ENCODE results near the gene TRPM4. TPM values are rescaled to one million over a fixed set of nuclear protein-coding genes. Genes with fewer than 3 reads are reported as not detected.
"Not testable (repeated sequence)": the region's sequence is repeated elsewhere in the genome, so short reads cannot be mapped to it uniquely, and the experiment has no call there.

The TRPM4 gene
- total RNA-seq, 1 donor from 2014 or later: 63.4 TPM

- no peak for DNase-seq (ENCODE audit: low spot score in 2 of 2)
- H3K27ac ChIP-seq: no peak overlapping the region
- H3K27me3 ChIP-seq: no peaks in the 10 kb centered on the region
Observed at GRCh38 chr19:49205114-49205513, 47.5 kb downstream of the TRPM4 start.

DNA sequence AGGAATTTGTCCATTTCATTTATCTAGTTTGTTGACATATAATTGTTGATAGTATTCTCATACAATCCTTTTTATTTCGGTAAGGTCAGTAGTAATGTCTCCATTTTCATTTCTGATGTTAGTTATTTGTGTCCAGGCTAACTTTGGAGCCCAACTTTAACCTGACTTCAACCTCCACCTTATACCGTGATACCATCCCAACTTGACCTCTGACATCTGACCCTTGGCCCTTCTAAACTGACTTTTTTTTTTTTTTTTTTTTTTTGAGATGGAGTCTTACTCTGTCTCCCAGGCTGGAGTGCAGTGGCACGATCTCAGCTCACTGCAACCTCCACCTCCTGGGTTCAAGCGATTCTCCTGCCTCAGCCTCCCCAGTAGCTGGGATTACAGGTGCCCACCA is 51.9 kb downstream of the TRPM4 start:
- H3K36me3 ChIP-seq: peaks cover 20 to 31% of the 10 kb centered on the region in 2 donors
- H3K27ac ChIP-seq; H3K27me3 ChIP-seq; H3K4me3 ChIP-seq; H3K4me1 ChIP-seq; H3K9me3 ChIP-seq; DNase-seq (ENCODE audit: low spot score in 2 of 2): not testable (repeated sequence)
- intact Hi-C loops (cut with DNase I): loop anchor here (2.0 kb wide), 1 partner anchor 113 kb away; no protein-coding TSS in a partner anchor

More at GRCh38 chr19:49205114-49205513, 47.5 kb downstream of the TRPM4 start:
- Histone ChIP-seq H3K36me3 (peaks cover 27 to 45% of the 10 kb centered on the region in 2 donors), H3K4me1 (peaks cover 0 to 3% of the 10 kb centered on the region in 2 donors), H3K9me3 (no peaks in the 10 kb centered on the region), H3K4me3 (no peak overlapping the region)
- no peak for TF ChIP-seq CTCF (IDR thresholded peaks at IDR 0.05)
- intact Hi-C loops (cut with DNase I): no loop called here

DNA sequence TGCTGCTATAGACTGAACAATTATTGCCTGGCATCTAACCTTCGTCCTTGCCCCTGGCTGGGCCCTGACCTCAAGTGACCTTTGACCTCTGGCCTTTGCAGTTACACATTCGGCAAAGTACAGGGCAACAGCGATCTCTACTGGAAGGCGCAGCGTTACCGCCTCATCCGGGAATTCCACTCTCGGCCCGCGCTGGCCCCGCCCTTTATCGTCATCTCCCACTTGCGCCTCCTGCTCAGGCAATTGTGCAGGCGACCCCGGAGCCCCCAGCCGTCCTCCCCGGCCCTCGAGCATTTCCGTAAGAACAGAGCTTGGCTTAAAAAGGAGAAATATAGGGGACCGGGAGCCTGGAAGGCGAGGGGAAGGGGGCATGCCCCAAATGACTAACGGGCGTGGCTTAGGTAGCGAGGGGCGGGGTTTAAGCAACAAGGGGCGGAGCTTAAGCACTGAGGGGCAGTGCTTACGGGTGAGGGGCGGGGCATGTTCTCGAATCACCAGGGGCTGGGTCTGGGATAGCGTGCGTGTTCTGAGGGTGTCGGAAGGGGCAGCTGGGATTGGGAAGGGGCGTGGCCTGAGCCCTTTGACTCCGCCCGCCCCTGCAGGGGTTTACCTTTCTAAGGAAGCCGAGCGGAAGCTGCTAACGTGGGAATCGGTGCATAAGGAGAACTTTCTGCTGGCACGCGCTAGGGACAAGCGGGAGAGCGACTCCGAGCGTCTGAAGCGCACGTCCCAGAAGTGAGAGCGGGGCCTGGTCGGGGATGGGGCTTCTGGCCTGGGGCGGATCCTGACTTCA is 52.7 kb downstream of the TRPM4 start:
- intact Hi-C loops (cut with DNase I): no loop called here
- TF ChIP-seq CTCF (IDR thresholded peaks at IDR 0.05): no peak
- peaks cover 0 to 3% of the 10 kb centered on the region in 2 donors for H3K4me1 ChIP-seq
- no peaks in the 10 kb centered on the region for H3K27me3 ChIP-seq
- H3K9me3 ChIP-seq: no peaks in the 10 kb centered on the region
- no peak overlapping the region for H3K27ac ChIP-seq
- peaks cover 15 to 30% of the 10 kb centered on the region in 2 donors for H3K36me3 ChIP-seq
- no peak for DNase-seq (ENCODE audit: low spot score in 2 of 2)
- no peak overlapping the region for H3K4me3 ChIP-seq

GRCh38 chr19:49210901-49211451 is 53.4 kb downstream of the TRPM4 start:
- Histone ChIP-seq H3K4me3 (no peak overlapping the region), H3K4me1 (peaks cover 0 to 3% of the 10 kb centered on the region in 2 donors), H3K36me3 (peaks cover 15 to 25% of the 10 kb centered on the region in 2 donors), H3K9me3 (no peaks in the 10 kb centered on the region), H3K27me3 (no peaks in the 10 kb centered on the region), H3K27ac (no peak overlapping the region)
- TF ChIP-seq CTCF (IDR thresholded peaks at IDR 0.05): no peak
- DNase-seq (ENCODE audit: low spot score in 2 of 2): no peak
- intact Hi-C loops (cut with DNase I): no loop called here

GRCh38 chr19:49212016-49212701 is 54.6 kb downstream of the TRPM4 start:
- H3K4me1 ChIP-seq: peaks cover 0 to 3% of the 10 kb centered on the region in 2 donors
- H3K27ac ChIP-seq: no peak overlapping the region
- H3K27me3 ChIP-seq: no peaks in the 10 kb centered on the region
- no peak overlapping the region for H3K4me3 ChIP-seq
- DNase-seq (ENCODE audit: low spot score in 2 of 2): no peak
- intact Hi-C loops (cut with DNase I): no loop called here
- peaks cover 15 to 24% of the 10 kb centered on the region in 2 donors for H3K36me3 ChIP-seq
- TF ChIP-seq CTCF (IDR thresholded peaks at IDR 0.05): no peak
- H3K9me3 ChIP-seq: no peaks in the 10 kb centered on the region

GRCh38 chr19:49213791-49214190 is 56.2 kb downstream of the TRPM4 start:
- Histone ChIP-seq H3K4me1 (no peaks in the 10 kb centered on the region), H3K4me3 (no peak overlapping the region), H3K9me3 (no peaks in the 10 kb centered on the region), H3K27ac (no peak overlapping the region), H3K36me3 (peaks cover 15 to 24% of the 10 kb centered on the region in 2 donors), H3K27me3 (no peaks in the 10 kb centered on the region)
- no peak for DNase-seq (ENCODE audit: low spot score in 2 of 2)
- no peak for TF ChIP-seq CTCF (IDR thresholded peaks at IDR 0.05)
- intact Hi-C loops (cut with DNase I): no loop called here

Data from ascending aorta (tissue), 2 donors.